Cardiac fibroblast (primary cell): Measurements from ENCODE around the gene PTPRR.
A peak's percentile ranks its signal among the peaks of the same experiment; 100 is the strongest.

Source experiments
- DNase-seq, 2 donors: peaks; one replicate each; pipeline versions ENCODE4 v3.0.0 to v3.0.0-alpha.2; 2010; ENCODE audit warnings: low read depth in 2 of 2
- H3K4me3 ChIP-seq, 2 donors: replicated peaks in 1 of 2; 1 replicate in 1 of 2; 2 replicates in 1 of 2; pipeline ENCODE4 v1.5.1; 2011; ENCODE audit warnings: low read depth in 2 of 2, low read length in 2 of 2, mild to moderate bottlenecking in 2 of 2, moderate library complexity in 1 of 2
- CTCF ChIP-seq: IDR thresholded peaks from one replicate; pipeline ENCODE4 v1.5.1; 2011; ENCODE audit warnings: low read depth, mild to moderate bottlenecking, low read length, inconsistent platforms

PTPRR gene

GRCh38 chr12:70663838-70664237, 256.7 kb downstream of the PTPRR start:
- TF ChIP-seq CTCF = no peak
- DNase-seq = no peak
- no peak overlapping the region for H3K4me3 ChIP-seq

- TF ChIP-seq CTCF = no peak
These were observed 258.9 kb downstream of the PTPRR start for GRCh38 chr12:70661466-70662161.

GRCh38 chr12:70660620-70661219, 259.8 kb downstream of the PTPRR start:
- no peak overlapping the region for H3K4me3 ChIP-seq
- peak; percentile 64 to 93 for DNase-seq
- no peak for TF ChIP-seq CTCF

More at GRCh38 chr12:70661466-70662161, 258.9 kb downstream of the PTPRR start:
- peak; percentile 67 to 92 for DNase-seq
- H3K4me3 ChIP-seq = no peak overlapping the region

GRCh38 chr12:70660002-70660604, 260.4 kb downstream of the PTPRR start:
- no peak for TF ChIP-seq CTCF
- DNase-seq = no peak
- H3K4me3 ChIP-seq = no peak overlapping the region

- no peak for TF ChIP-seq CTCF
- H3K4me3 ChIP-seq = no peak overlapping the region
- no peak for DNase-seq
These were observed 261.4 kb downstream of the PTPRR start for GRCh38 chr12:70659077-70659606.

GRCh38 chr12:70657616-70658286, 262.8 kb downstream of the PTPRR start:
- no peak for DNase-seq
- TF ChIP-seq CTCF = no peak
- H3K4me3 ChIP-seq = no peak overlapping the region
